Loucy (cell line): ENCODE measurements around the gene SH3BGRL.

Experiments used
- H2AFZ ChIP-seq: fragments of 200-600 bp; sonication (generic); 2 replicates; pipeline ENCODE4 v1.6.0; 2016; ENCODE audit warnings: antibody characterized with exemption, mild to moderate bottlenecking, low read length, moderate library complexity
- H3F3A ChIP-seq: fragments of 200-600 bp; 2 replicates; pipeline ENCODE4 v1.6.0; 2016; ENCODE audit warnings: antibody characterized with exemption, low read depth, mild to moderate bottlenecking
- H3K27me3 ChIP-seq: fragments of 200-600 bp; sonication (generic); 2 replicates; pipeline ENCODE4 v1.6.1; 2014; ENCODE audit warnings: low read length, mild to moderate bottlenecking; ENCODE audit not compliant: insufficient read depth, poor library complexity, severe bottlenecking
- H3K36me3 ChIP-seq: fragments of 200-600 bp; sonication (generic); 2 replicates; pipeline ENCODE4 v1.6.1; 2016; ENCODE audit warnings: low read length; ENCODE audit not compliant: insufficient read depth
- H3K4me1 ChIP-seq: fragments of 200-600 bp; sonication (generic); 2 replicates; pipeline ENCODE4 v1.5.1; 2014; ENCODE audit warnings: low read length, mild to moderate bottlenecking; ENCODE audit not compliant: insufficient read depth, poor library complexity, severe bottlenecking
- H3K4me2 ChIP-seq: fragments of 200-600 bp; sonication (generic); 2 replicates; pipeline ENCODE4 v1.6.0; 2014; ENCODE audit warnings: antibody characterized with exemption, low read length, low read depth, mild to moderate bottlenecking; ENCODE audit not compliant: poor library complexity, severe bottlenecking
- H3K4me3 ChIP-seq: fragments of 200-600 bp; sonication (generic); 2 replicates; pipeline ENCODE4 v1.5.1; 2014; ENCODE audit warnings: low read length, mild to moderate bottlenecking, mixed read lengths; ENCODE audit not compliant: poor library complexity, severe bottlenecking
- H3K79me2 ChIP-seq: fragments of 200-600 bp; sonication (generic); 2 replicates; pipeline ENCODE4 v1.6.1; 2014; ENCODE audit warnings: low read length; ENCODE audit not compliant: insufficient read depth
- H3K9ac ChIP-seq: fragments of 200-600 bp; sonication (generic); 2 replicates; pipeline ENCODE4 v1.6.0; 2014; ENCODE audit warnings: mild to moderate bottlenecking, low read depth, low read length, moderate library complexity; ENCODE audit not compliant: poor library complexity, severe bottlenecking
- H3K9me2 ChIP-seq: fragments of 200-600 bp; sonication (generic); replicated peaks from 2 replicates; pipeline ENCODE4 v1.6.1; 2016; ENCODE audit warnings: low read depth, low read length, mixed read lengths
- H3K9me3 ChIP-seq: fragments of 200-600 bp; sonication (generic); 2 replicates; pipeline ENCODE4 v1.6.1; 2014; ENCODE audit warnings: mild to moderate bottlenecking, antibody characterized with exemption, low read length, low read depth; ENCODE audit not compliant: insufficient read depth
- H4K20me1 ChIP-seq: fragments of 200-600 bp; sonication (generic); 2 replicates; pipeline ENCODE4 v1.6.0; 2014; ENCODE audit warnings: antibody characterized with exemption, low read length, mild to moderate bottlenecking; ENCODE audit not compliant: insufficient read depth, poor library complexity, severe bottlenecking
- EZH2phosphoT487 ChIP-seq: fragments of 200-600 bp; IDR thresholded peaks from 2 replicates; pipeline ENCODE4 v1.6.1; 2018; ENCODE audit warnings: antibody characterized with exemption, mild to moderate bottlenecking, moderate library complexity, borderline replicate concordance
- TF ChIP-seq, protein P1 (sequence below): fragments of 200-600 bp; sonication (generic); conservative IDR thresholded peaks from 2 replicates; pipeline ENCODE4 v1.5.1; 2014; ENCODE audit warnings: mild to moderate bottlenecking, antibody characterized with exemption, low read length

The SH3BGRL gene

DNA sequence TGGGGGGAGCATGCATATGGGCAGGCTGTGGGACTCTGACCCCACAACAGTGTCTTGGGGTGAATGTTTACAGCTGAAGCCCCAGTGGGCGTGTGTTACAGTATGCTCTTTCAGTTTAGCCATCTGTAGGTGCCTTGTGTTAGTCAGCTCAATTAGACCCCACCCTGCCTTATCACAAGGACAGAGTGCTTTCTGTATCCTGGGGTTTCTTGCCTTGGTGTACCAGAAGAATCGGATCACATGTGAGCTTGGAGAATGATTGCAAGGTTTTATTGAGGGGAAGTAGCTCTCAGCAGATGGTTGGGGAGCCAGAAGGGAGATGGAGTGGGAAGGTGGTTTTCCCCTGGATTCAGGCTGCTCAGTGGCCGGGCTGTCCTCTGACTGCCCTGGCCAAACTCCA is 27.3 kb downstream of the SH3BGRL start:
- TF ChIP-seq, protein P1, sequence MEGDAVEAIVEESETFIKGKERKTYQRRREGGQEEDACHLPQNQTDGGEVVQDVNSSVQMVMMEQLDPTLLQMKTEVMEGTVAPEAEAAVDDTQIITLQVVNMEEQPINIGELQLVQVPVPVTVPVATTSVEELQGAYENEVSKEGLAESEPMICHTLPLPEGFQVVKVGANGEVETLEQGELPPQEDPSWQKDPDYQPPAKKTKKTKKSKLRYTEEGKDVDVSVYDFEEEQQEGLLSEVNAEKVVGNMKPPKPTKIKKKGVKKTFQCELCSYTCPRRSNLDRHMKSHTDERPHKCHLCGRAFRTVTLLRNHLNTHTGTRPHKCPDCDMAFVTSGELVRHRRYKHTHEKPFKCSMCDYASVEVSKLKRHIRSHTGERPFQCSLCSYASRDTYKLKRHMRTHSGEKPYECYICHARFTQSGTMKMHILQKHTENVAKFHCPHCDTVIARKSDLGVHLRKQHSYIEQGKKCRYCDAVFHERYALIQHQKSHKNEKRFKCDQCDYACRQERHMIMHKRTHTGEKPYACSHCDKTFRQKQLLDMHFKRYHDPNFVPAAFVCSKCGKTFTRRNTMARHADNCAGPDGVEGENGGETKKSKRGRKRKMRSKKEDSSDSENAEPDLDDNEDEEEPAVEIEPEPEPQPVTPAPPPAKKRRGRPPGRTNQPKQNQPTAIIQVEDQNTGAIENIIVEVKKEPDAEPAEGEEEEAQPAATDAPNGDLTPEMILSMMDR = no peak
- TF ChIP-seq EZH2phosphoT487 = no peak
- Histone ChIP-seq H3F3A (no peaks in the 10 kb centered on the region), H3K36me3 (no peaks in the 10 kb centered on the region), H3K4me2 (no peak overlapping the region), H3K9ac (no peak overlapping the region), H3K9me3 (no peaks in the 10 kb centered on the region), H2AFZ (no peak overlapping the region), H3K79me2 (peaks cover 39% of the 10 kb centered on the region; the same call in 1 of the 2 replicates), H3K9me2 (no peaks in the 10 kb centered on the region), H4K20me1 (peaks cover under 1% of the 10 kb centered on the region), H3K4me3 (no peak overlapping the region), H3K4me1 (no peaks in the 10 kb centered on the region), H3K27me3 (no peaks in the 10 kb centered on the region)

DNA sequence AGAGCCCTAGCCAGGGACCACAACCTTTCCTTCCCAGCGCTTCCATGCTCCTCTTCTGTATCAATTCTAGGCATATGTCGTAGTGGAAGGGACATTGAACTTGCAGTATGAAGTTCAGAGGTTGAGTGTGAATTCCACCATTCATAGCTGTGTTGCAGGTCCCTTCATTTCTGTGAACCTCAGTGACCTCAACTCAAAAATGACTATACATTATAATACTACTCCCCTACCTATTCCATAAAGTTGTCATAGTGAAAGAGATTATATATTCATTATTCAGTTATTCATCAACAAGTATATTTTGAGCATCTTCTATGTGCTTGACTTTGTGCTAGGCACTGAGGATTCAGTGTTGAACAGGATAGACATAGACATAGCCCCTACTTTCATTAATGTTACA is 28.0 kb downstream of the SH3BGRL start:
- H3K9me3 ChIP-seq = no peaks in the 10 kb centered on the region
- no peak overlapping the region for H3K9ac ChIP-seq
- no peak overlapping the region for H2AFZ ChIP-seq
- H3K9me2 ChIP-seq = no peaks in the 10 kb centered on the region
- no peaks in the 10 kb centered on the region for H3K27me3 ChIP-seq
- H3F3A ChIP-seq = no peaks in the 10 kb centered on the region
- H4K20me1 ChIP-seq = no peaks in the 10 kb centered on the region
- TF ChIP-seq, protein P1 = no peak
- TF ChIP-seq EZH2phosphoT487 = no peak
- H3K4me3 ChIP-seq = no peak overlapping the region
- no peaks in the 10 kb centered on the region for H3K36me3 ChIP-seq
- H3K4me1 ChIP-seq = no peaks in the 10 kb centered on the region
- no peak overlapping the region for H3K4me2 ChIP-seq
- peaks cover 38% of the 10 kb centered on the region; the same call in 1 of the 2 replicates for H3K79me2 ChIP-seq

DNA sequence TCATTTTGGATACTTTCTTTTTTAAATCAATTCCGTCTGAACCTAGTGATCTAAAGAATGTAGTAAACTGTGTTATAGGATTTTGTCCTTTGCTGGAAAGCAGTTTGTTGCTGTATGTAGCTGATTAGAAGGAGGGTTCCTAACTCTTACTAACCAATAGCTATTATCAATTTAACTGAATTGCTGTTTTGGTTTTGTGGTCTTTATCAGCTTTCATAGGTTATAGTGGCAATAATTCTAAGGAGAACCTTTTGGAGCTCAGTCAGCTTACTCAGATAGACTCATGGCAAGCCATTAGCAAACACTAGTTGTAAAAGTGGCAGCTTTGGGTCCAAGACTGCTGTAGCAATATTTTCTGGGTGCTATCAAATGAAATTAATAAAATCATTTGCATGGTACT is 29.6 kb downstream of the SH3BGRL start:
- Histone ChIP-seq H3K4me2 (no peak overlapping the region), H3K4me3 (no peak overlapping the region), H3K36me3 (no peaks in the 10 kb centered on the region), H3K27me3 (no peaks in the 10 kb centered on the region), H3F3A (no peaks in the 10 kb centered on the region), H3K4me1 (no peaks in the 10 kb centered on the region), H4K20me1 (no peaks in the 10 kb centered on the region), H3K9ac (no peak overlapping the region), H3K9me2 (no peaks in the 10 kb centered on the region), H3K9me3 (no peaks in the 10 kb centered on the region), H3K79me2 (peaks cover 32% of the 10 kb centered on the region; the same call in 1 of the 2 replicates), H2AFZ (no peak overlapping the region)
- no peak for TF ChIP-seq EZH2phosphoT487
- TF ChIP-seq, protein P1 = no peak
